Loucy (cell line): ENCODE results near the gene IFT122.

Experiments
- H2AFZ ChIP-seq: fragments of 200-600 bp; sonication (generic); 2 replicates; pipeline ENCODE4 v1.6.0; 2016; ENCODE audit warnings: antibody characterized with exemption, mild to moderate bottlenecking, low read length, moderate library complexity
- H3F3A ChIP-seq: fragments of 200-600 bp; 2 replicates; pipeline ENCODE4 v1.6.0; 2016; ENCODE audit warnings: antibody characterized with exemption, low read depth, mild to moderate bottlenecking
- H3K27me3 ChIP-seq: fragments of 200-600 bp; sonication (generic); 2 replicates; pipeline ENCODE4 v1.6.1; 2014; ENCODE audit warnings: low read length, mild to moderate bottlenecking; ENCODE audit not compliant: insufficient read depth, poor library complexity, severe bottlenecking
- H3K36me3 ChIP-seq: fragments of 200-600 bp; sonication (generic); 2 replicates; pipeline ENCODE4 v1.6.1; 2016; ENCODE audit warnings: low read length; ENCODE audit not compliant: insufficient read depth
- H3K4me1 ChIP-seq: fragments of 200-600 bp; sonication (generic); 2 replicates; pipeline ENCODE4 v1.5.1; 2014; ENCODE audit warnings: low read length, mild to moderate bottlenecking; ENCODE audit not compliant: insufficient read depth, poor library complexity, severe bottlenecking
- H3K4me2 ChIP-seq: fragments of 200-600 bp; sonication (generic); 2 replicates; pipeline ENCODE4 v1.6.0; 2014; ENCODE audit warnings: antibody characterized with exemption, low read length, low read depth, mild to moderate bottlenecking; ENCODE audit not compliant: poor library complexity, severe bottlenecking
- H3K4me3 ChIP-seq: fragments of 200-600 bp; sonication (generic); 2 replicates; pipeline ENCODE4 v1.5.1; 2014; ENCODE audit warnings: low read length, mild to moderate bottlenecking, mixed read lengths; ENCODE audit not compliant: poor library complexity, severe bottlenecking
- H3K79me2 ChIP-seq: fragments of 200-600 bp; sonication (generic); 2 replicates; pipeline ENCODE4 v1.6.1; 2014; ENCODE audit warnings: low read length; ENCODE audit not compliant: insufficient read depth
- H3K9ac ChIP-seq: fragments of 200-600 bp; sonication (generic); 2 replicates; pipeline ENCODE4 v1.6.0; 2014; ENCODE audit warnings: mild to moderate bottlenecking, low read depth, low read length, moderate library complexity; ENCODE audit not compliant: poor library complexity, severe bottlenecking
- H3K9me2 ChIP-seq: fragments of 200-600 bp; sonication (generic); replicated peaks from 2 replicates; pipeline ENCODE4 v1.6.1; 2016; ENCODE audit warnings: low read depth, low read length, mixed read lengths
- H3K9me3 ChIP-seq: fragments of 200-600 bp; sonication (generic); 2 replicates; pipeline ENCODE4 v1.6.1; 2014; ENCODE audit warnings: mild to moderate bottlenecking, antibody characterized with exemption, low read length, low read depth; ENCODE audit not compliant: insufficient read depth
- H4K20me1 ChIP-seq: fragments of 200-600 bp; sonication (generic); 2 replicates; pipeline ENCODE4 v1.6.0; 2014; ENCODE audit warnings: antibody characterized with exemption, low read length, mild to moderate bottlenecking; ENCODE audit not compliant: insufficient read depth, poor library complexity, severe bottlenecking
- EZH2phosphoT487 ChIP-seq: fragments of 200-600 bp; IDR thresholded peaks from 2 replicates; pipeline ENCODE4 v1.6.1; 2018; ENCODE audit warnings: antibody characterized with exemption, mild to moderate bottlenecking, moderate library complexity, borderline replicate concordance
- TF ChIP-seq, protein P1 (sequence below): fragments of 200-600 bp; sonication (generic); conservative IDR thresholded peaks from 2 replicates; pipeline ENCODE4 v1.5.1; 2014; ENCODE audit warnings: mild to moderate bottlenecking, antibody characterized with exemption, low read length

IFT122 gene

DNA sequence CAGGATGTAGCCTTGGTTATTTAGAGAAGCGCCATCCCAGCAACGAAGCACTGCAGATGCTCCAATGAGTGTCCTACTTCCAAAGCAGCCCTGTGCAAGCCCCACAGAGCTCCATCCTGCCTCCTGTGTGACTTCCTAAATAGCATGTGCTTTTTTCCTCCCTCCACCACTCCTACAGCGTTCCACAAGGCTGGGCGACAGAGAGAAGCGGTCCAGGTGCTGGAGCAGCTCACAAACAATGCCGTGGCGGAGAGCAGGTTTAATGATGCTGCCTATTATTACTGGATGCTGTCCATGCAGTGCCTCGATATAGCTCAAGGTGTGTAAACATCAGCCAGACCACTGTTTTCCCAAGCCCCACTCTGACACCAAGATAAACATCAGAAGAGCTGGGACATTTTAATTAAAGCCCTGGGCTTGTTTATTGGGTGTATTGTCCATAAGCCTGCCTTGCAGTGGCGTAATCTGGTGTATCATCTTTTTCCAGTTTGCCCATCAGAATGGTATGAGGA, 66.3 kb downstream of the IFT122 start:
- Histone ChIP-seq H3K36me3 (no peaks in the 10 kb centered on the region; the same call in 1 of the 2 replicates), H3K4me2 (no peak overlapping the region), H3K79me2 (no peaks in the 10 kb centered on the region), H3K4me1 (peaks cover 6% of the 10 kb centered on the region), H3K9ac (no peak overlapping the region), H3K9me3 (no peaks in the 10 kb centered on the region), H3K4me3 (no peak overlapping the region), H2AFZ (no peak overlapping the region), H3K27me3 (no peaks in the 10 kb centered on the region), H4K20me1 (no peaks in the 10 kb centered on the region), H3K9me2 (no peaks in the 10 kb centered on the region), H3F3A (no peaks in the 10 kb centered on the region)
- TF ChIP-seq, protein P1, sequence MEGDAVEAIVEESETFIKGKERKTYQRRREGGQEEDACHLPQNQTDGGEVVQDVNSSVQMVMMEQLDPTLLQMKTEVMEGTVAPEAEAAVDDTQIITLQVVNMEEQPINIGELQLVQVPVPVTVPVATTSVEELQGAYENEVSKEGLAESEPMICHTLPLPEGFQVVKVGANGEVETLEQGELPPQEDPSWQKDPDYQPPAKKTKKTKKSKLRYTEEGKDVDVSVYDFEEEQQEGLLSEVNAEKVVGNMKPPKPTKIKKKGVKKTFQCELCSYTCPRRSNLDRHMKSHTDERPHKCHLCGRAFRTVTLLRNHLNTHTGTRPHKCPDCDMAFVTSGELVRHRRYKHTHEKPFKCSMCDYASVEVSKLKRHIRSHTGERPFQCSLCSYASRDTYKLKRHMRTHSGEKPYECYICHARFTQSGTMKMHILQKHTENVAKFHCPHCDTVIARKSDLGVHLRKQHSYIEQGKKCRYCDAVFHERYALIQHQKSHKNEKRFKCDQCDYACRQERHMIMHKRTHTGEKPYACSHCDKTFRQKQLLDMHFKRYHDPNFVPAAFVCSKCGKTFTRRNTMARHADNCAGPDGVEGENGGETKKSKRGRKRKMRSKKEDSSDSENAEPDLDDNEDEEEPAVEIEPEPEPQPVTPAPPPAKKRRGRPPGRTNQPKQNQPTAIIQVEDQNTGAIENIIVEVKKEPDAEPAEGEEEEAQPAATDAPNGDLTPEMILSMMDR: no peak
- TF ChIP-seq EZH2phosphoT487: no peak

DNA sequence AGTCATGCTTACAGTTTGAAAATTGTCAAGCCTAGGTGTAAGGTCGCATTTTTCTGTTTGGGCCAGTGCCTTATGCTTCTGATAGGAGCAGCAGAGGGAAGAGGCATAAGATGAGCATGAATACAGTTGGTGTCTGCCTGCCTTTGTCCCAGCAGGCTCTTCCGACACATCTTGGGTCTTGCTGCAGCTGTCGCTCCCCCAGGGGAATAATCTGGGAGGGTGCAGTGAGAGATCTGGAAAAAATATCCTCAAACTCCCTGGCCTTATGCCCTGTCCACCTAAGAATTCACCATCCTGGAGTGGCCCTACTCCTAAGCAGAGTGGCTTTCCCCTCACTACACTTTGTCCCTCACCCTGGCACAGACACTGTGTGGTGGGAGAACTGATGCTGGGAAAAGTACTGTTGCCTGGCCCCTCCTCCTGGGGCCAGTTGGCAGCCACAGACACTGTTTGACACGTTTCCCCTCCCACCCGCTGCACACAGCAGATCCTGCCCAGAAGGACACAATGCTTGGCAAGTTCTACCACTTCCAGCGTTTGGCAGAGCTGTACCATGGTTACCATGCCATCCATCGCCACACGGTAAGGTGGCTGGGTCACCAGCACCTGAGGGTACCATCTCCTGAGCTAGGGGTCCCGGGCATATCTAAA, 67.3 kb downstream of the IFT122 start:
- H3F3A ChIP-seq: no peaks in the 10 kb centered on the region
- no peaks in the 10 kb centered on the region for H3K9me3 ChIP-seq
- no peak overlapping the region for H3K4me3 ChIP-seq
- no peaks in the 10 kb centered on the region for H3K79me2 ChIP-seq
- no peaks in the 10 kb centered on the region; the same call in 1 of the 2 replicates for H3K36me3 ChIP-seq
- no peak overlapping the region for H2AFZ ChIP-seq
- H4K20me1 ChIP-seq: no peaks in the 10 kb centered on the region
- H3K4me1 ChIP-seq: peaks cover 6% of the 10 kb centered on the region
- no peak for TF ChIP-seq EZH2phosphoT487
- TF ChIP-seq, protein P1: no peak
- no peaks in the 10 kb centered on the region for H3K27me3 ChIP-seq
- H3K4me2 ChIP-seq: no peak overlapping the region
- no peak overlapping the region for H3K9ac ChIP-seq
- no peaks in the 10 kb centered on the region for H3K9me2 ChIP-seq

DNA sequence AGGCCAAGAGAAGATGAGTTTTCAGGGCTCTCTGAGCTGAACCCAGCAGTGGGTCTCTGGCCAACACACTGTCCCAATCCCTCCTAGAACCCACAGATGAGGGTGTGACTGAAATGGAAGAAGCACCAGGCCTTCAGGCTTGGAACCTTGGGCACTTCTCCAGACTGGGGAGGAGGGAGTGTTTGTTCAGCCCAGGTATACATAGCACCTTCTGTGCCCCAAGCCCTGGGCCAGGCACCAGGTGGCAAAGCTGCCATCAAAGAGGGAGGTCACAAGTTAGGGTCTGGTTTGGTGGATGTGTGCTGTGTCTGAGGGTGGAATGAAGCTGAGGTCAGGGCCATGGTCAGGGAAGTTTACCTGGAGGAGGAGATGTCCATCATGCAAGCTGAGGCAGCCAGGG, 72.6 kb downstream of the IFT122 start:
- TF ChIP-seq, protein P1: no peak
- TF ChIP-seq EZH2phosphoT487: no peak
- Histone ChIP-seq H3K9me2 (no peaks in the 10 kb centered on the region), H3K27me3 (no peaks in the 10 kb centered on the region), H3K4me1 (peaks cover 5% of the 10 kb centered on the region), H4K20me1 (no peaks in the 10 kb centered on the region), H3K9me3 (no peaks in the 10 kb centered on the region), H3K79me2 (no peaks in the 10 kb centered on the region), H3F3A (no peaks in the 10 kb centered on the region), H3K4me3 (no peak overlapping the region), H3K9ac (no peak overlapping the region), H3K36me3 (no peaks in the 10 kb centered on the region; the same call in 1 of the 2 replicates), H3K4me2 (no peak overlapping the region), H2AFZ (no peak overlapping the region)
